ENCODE measurements around the gene STAT5A.
"Not testable (repeated sequence)": the region's sequence is repeated elsewhere in the genome, so short reads cannot be mapped to it uniquely, and the experiment has no call there.

STAT5A gene

DNA sequence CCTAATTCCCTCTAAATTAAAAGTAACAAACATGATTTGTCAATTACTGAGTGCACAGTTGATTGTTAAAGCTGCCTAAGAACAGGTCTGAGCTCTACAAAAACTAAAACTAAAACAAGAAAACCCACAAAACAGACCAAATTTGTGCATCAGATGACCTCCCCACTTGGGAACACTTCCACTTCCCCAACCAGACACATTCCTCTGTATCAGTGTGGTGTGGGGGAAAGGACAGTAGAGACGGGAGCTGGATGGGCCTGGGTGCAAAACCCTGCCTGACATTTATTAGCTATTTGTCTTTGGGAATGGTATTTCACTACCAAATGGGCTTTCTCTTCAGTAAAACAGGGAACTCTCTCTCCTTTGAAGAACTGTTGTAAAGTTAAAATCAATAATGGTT lies 70.1 kb downstream of the STAT5A start:
- Histone ChIP-seq H3K36me3 (ENCODE audit: control insufficient read depth in 2 of 2, insufficient read depth in 1 of 2, low read length in 2 of 2) (no peaks in the 10 kb centered on the region; a peak in 1 of 3 replicates), H3K4me1 (ENCODE audit: control insufficient read depth, insufficient read depth, low read length) (peaks cover 13% of the 10 kb centered on the region; the same call in 1 of the 2 replicates), H3K9me3 (ENCODE audit: control insufficient read depth, insufficient read depth, low read depth, low read length) (no peaks in the 10 kb centered on the region), H3K27ac (ENCODE audit: extremely low read depth, low read depth, low read length) (no peak overlapping the region), H3K4me3 (ENCODE audit: low read depth, low read length) (no peak overlapping the region)
- TF ChIP-seq PRDM1 (tag by site-specific recombination; IDR thresholded peaks at IDR 0.05) (peak; percentile 76; the same call in 1 of the 2 replicates), ZNF174 (tag by site-specific recombination; IDR thresholded peaks at IDR 0.05) (no peak)
- ChIA-PET POLR2A (interaction anchor here (0.7 to 1.3 kb wide), 3 partner anchors 43 to 160 kb away, joined by 3 to 7 read pairs (median 4); partner anchors contain the start of gene CAVIN1), CTCF (interaction anchor here (0.6 to 1.5 kb wide), 6 partner anchors 9 to 162 kb away, joined by 3 to 5 read pairs (median 3); no protein-coding TSS in a partner anchor)

DNA sequence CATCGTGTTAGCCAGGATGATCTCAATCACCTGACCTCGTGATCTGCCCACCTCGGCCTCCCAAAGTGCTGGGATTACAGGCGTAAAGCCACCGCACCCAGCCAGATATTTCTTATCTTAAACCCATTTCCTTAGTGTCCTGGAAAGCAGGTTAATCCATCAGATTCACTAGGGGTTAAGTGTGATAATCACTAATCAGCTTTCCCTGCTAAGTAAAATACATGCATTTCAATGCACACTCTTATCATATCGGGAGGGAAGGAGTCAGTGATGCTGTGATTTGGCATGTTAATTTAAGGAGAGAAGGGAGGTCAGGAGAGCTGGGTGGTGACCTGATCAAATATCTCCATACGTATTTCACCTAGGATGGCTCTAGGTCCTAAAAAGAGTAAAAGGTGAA lies 70.8 kb downstream of the STAT5A start:
- ChIA-PET CTCF (interaction anchor here (0.6 to 1.5 kb wide), 3 partner anchors 19 to 275 kb away, joined by 3 to 5 read pairs (median 3); no protein-coding TSS in a partner anchor), POLR2A (interaction anchor here (1.3 kb wide), 1 partner anchor 64 kb away, joined by 7 read pairs; the partner anchor contains the start of gene CAVIN1)
- Histone ChIP-seq H3K9me3 (ENCODE audit: control insufficient read depth, insufficient read depth, low read depth, low read length) (no peaks in the 10 kb centered on the region), H3K27ac (ENCODE audit: extremely low read depth, low read depth, low read length) (no peak overlapping the region), H3K4me1 (ENCODE audit: control insufficient read depth, insufficient read depth, low read length) (peaks cover 13% of the 10 kb centered on the region; the same call in 1 of the 2 replicates), H3K36me3 (ENCODE audit: control insufficient read depth in 2 of 2, insufficient read depth in 1 of 2, low read length in 2 of 2) (no peaks in the 10 kb centered on the region; a peak in 1 of 3 replicates), H3K4me3 (ENCODE audit: low read depth, low read length) (no peak overlapping the region)
- no peak for TF ChIP-seq ZNF610 (tag by site-specific recombination; IDR thresholded peaks at IDR 0.05; ENCODE audit: borderline replicate concordance)
- TF ChIP-seq WT1 (tag by site-specific recombination; IDR thresholded peaks at IDR 0.05) = peak; percentile 45; the same call in 1 of the 2 replicates

DNA sequence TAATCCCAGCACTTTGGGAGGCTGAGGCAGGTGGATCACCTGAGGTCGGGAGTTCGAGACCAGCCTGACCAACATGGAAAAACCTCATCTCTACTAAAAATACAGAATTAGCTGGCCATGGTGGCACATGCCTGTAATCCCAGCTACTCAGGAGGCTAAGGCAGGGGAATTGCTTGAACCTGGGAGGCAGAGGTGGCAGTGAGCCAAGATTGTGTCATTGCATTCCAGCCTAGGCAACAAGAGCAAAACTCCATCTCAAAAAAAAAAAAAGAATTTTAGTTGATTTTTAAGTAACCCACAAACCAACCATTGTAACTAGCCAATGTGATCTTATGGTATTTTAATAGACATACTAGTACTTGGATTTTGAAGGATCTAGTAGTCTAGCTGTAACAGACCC lies 72.1 kb downstream of the STAT5A start:
- peaks cover 13% of the 10 kb centered on the region; the same call in 1 of the 2 replicates for H3K4me1 ChIP-seq (ENCODE audit: control insufficient read depth, insufficient read depth, low read length)
- ChIA-PET POLR2A (interaction anchor here (0.6 kb wide), 1 partner anchor 46 kb away, joined by 3 read pairs; no protein-coding TSS in a partner anchor), CTCF (interaction anchor here (0.6 to 0.7 kb wide), 3 partner anchors 32 to 137 kb away, joined by 3 read pairs; no protein-coding TSS in a partner anchor)
- TF ChIP-seq OSR2 (tag by site-specific recombination; IDR thresholded peaks at IDR 0.05) = peak; percentile 73
- TF ChIP-seq GLIS1 (tag by site-specific recombination; IDR thresholded peaks at IDR 0.05) = peak; percentile 74
- H3K36me3 ChIP-seq (ENCODE audit: control insufficient read depth in 2 of 2, insufficient read depth in 1 of 2, low read length in 2 of 2); H3K9me3 ChIP-seq (ENCODE audit: control insufficient read depth, insufficient read depth, low read depth, low read length); H3K4me3 ChIP-seq (ENCODE audit: low read depth, low read length); H3K27ac ChIP-seq (ENCODE audit: extremely low read depth, low read depth, low read length): not testable (repeated sequence)
